NCI-H128 (cell line): ENCODE results near the gene KLHL29.

Experiments used
- DNase-seq: peaks from one replicate; lab custom pipeline; 2025; ENCODE audit not compliant: unreplicated experiment; lab: John Stamatoyannopoulos, UW

The KLHL29 gene

GRCh38 chr2:23605236-23605635 is 220.3 kb downstream of the KLHL29 start:
- no peak for DNase-seq

DNA sequence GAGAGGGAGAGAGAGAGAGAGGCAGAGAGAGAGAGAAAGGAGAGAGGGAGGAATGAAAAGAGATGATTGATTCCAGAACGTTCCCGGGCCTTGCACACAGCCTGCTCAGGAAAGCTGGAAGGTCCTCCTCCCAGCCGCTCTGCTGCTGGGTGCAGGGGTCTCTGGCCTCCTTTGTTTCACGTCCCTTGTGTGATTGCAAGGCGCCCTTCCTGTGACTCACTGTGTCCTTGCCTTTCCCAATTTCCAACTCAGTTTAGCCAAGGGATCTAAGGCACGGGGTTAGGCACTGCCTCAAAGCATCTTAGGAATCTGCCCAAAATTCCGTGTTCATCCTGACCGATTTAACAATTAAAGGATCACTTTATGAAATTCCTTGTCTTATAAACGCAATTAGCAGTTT is 221.2 kb downstream of the KLHL29 start:
- DNase-seq = no peak

GRCh38 chr2:23606968-23607367 is 222.0 kb downstream of the KLHL29 start:
- no peak for DNase-seq

DNA sequence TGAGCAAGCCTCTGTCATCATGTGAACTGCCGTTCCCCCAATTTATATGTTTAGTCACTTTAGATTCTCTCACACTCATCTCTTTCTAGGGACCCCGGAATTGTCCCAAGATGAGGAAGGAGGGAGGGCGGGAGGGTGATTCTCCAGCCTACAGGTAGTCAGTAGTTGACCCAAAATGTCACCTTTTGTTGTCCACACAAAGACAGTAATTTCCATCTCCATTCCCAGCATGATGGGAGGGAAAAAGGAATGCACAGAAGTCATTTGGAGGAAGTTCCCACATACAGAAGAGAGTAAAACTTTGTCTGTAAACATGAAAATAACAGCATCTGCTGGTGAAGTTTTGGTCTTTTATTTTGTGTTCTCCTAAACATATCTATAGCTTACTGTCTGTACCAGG is 222.9 kb downstream of the KLHL29 start:
- no peak for DNase-seq

DNA sequence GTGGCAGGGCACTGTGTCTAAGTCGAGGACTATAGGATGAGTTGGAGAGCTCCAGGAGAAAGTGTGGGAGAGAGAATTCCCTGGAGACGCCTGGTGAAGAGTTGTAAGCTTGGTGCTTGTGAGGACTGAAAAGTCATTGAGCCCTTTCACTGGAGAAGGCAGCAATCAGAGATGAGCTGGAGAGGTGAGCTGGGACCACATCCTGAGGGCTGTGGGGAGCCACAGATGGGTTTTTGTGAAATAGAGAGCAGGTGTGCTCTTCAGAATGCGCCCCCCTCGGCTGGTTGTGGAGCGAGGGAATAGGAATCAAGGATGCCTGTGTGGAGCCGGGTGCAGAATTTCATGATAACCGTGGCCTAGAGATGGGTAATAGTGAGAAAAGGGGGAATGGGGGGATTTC is 224.3 kb downstream of the KLHL29 start:
- no peak for DNase-seq

GRCh38 chr2:23611839-23612238 is 226.9 kb downstream of the KLHL29 start:
- DNase-seq = no peak

GRCh38 chr2:23614701-23615100 is 229.7 kb downstream of the KLHL29 start:
- DNase-seq = no peak

DNA sequence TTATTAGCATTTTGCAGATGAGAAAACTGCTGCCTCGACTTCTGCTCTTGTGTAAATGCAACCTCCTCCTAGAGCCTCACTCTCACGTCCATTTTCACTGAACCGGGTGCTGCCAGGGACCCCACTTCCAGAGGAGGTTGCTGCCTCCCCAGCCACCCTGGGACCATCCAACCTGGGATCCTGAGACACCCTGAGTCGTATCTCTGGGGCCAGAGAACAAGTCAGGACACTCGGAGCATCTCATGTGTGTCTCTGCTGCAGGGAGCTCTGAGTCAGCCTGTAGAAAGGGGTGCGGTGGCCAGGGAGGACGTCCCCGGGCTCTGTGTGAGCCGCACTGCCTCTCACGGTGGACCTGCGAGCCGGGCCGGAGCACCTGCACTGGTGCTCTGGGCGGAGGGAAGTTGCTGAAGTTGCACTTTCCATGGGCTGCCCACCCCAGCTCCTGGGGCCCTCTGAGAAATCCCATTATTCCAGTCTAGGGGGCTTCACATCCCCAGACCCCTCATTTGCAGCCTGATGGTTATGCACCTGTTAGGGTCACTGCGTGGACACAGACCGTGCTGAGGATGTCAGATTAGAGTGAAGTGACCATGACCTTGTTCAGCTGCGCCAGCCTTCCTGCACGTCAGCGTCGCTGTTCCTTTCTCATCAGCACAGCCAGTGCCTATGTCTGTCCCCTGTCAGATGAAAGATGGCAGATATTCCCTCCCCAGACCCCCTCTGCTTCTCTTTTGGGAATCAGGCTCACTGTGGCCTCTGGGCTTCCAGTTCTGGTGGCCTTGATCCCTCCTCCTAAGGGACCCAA is 230.4 kb downstream of the KLHL29 start:
- DNase-seq = no peak

- no peak for DNase-seq
Measured at GRCh38 chr2:23616630-23617029, 231.7 kb downstream of the KLHL29 start.

GRCh38 chr2:23617167-23617810 is 232.3 kb downstream of the KLHL29 start:
- no peak for DNase-seq

DNA sequence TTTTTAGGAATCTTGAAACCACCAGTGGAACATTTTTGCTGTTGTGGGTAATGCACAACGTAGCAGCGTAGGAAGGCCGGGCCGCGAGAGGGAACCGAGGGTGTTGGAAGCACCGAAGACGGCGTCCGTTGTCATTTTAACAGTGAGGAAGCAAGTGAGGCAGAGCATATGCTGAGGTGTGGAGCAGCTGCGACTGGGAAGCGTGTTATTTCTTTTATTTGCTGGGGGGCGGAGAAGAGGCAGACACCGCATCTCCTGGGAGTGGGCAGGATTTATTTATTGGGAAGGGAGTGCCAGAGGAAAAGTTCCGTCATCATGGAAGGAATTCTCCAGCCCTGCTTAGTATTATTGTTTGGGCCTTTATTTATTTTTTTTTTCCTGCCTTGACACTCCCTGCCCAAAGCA is 232.8 kb downstream of the KLHL29 start:
- no peak for DNase-seq

DNA sequence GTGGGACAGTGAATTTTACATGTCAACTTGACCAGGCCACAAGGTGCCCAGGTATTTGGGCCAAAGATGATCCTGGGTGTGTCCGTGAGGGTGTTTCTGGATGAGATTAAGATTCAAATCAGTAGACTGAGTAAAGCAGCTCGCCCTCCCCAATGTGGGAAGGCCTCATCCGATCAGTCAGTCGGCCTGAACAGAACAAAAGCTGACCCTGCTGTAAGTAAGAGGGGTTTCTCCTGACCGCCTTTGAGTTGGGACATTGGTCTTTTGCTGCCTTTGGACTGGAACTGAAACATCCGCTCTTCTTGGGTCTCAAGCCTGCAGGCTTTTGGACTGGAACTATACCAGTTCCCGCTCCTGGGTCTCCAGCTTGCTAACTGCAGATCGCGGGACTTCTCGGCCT is 233.3 kb downstream of the KLHL29 start:
- no peak for DNase-seq

DNA sequence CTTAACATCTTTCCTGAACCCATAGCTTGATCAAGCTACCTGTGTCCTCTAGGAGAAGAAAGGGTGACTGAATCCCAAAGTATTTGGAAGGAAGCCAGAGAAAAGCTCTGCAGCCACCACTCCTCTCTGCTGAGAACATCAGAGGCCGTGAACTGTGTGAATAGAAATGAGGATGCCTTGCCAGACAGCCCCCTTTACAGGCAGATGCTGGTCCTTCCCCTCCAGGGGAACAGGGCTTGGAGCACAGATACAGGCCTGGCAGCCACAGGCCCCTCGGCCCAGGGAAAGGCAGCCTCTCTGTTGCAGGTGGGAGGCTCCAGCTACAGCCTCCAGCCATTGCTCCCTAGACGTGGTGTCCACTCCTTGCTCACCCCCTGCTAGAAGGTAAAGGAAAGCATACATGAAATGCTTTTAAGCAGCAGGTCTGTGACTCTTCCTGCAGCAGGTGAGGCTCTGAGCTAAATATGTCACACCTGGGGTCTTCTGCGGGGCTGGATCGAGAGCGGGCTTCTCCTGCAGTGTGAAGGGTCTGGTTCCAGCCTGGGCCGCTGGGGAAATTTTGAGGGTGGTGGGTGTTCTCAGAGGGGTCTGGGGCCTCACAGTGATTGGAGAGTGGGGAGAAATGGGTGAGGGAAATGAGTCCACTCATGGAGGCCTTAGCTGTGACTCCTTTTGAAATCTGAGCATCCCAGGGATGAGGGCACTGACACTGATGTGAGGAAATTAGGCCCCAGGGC is 234.0 kb downstream of the KLHL29 start:
- no peak for DNase-seq

- DNase-seq = no peak
Measured at GRCh38 chr2:23619941-23620340, 235.0 kb downstream of the KLHL29 start.

DNA sequence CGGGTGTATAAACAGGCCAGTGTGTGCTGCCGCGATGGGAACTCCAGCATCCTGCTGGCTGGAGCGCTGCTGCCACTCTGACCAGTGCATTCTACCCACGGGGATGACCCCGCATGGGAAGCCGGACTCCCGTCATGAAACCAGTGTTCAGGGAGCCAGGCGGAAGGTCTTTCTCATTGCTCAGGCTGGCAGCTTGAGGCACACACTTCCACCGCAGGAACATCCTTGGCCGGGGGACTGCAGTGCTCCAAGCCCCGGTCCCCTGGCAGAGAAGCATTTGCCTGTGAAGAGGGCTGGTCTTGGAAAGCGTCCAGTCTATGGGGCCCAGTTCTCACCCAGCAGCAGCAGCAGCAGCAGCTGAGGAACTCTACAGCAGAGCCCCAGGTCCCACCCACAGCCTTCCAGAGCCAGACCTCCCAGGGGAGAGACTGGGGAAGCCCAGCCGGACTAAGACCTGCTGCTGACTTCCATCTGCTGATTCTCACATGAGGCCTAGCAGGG is 235.9 kb downstream of the KLHL29 start:
- DNase-seq = no peak

DNA sequence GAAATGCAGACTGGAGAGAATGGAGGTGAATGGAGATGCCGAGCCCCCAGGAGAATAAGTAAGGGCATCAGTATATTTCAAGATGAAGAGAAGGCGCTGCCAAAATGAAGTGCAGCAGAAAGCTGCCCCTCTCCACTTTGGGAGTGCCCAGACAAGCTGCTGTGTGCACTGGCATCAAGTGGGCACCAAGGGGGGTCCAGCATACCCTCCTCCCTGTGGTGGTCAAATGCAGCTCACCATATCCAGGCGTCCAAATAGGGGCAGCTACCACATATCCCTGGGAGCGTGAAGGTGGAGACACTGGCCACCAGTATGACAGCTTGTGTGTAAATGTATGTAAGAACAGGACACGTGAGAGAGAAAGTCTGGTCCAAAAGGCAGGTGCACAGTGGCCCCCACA is 236.6 kb downstream of the KLHL29 start:
- DNase-seq = no peak

DNA sequence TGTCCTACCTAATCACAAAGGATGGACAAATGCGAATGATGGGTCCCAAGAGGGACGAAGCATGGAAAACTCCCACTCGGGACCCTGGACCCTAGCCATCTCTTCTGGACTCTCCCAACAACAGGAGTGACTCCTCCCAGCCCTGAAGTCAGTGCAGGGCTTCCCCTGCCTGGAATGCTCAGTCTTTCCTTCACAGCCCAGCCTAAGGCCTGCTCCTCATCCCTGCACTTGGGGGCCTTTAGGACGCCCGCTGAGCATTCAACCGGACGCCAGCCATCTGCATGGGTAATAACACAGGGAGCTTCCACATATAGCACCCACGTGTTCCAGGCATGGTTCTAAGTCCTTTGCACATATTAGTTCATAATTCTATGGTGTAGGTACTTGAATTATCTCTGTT is 237.5 kb downstream of the KLHL29 start:
- DNase-seq = no peak

DNA sequence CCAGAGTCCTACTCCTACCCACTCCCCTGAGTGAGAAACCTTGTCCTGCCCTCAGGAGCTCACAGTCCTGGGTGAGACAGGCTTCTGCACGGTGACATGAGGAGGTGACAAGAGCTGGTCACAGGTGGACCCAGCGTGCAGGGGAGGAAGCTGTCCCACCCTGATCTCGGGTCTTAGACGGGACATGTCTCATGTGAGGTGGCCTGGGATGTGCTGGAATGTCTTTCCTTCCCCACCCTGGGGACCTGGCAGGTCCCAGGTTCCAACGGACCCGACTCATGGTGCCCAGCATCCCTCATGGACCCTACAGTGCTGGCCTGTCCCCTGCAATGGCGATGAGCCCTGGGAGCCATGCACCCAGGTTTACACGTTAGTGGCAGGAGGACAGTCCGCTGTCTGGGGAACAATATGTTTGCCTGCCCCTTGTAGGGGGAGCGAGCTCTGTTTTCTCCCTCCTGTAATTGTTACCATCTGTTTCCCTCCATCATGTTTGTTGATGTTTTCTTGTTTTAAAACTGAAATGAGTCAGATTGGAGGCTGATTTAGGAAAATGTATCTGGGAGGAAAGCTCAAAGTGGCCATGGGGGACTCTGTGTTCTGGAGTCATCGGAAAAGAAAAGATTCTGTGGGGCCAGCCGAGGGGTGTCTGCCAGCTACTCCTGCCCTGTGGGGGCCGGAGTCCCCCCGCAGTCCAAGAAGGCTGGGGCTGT is 238.1 kb downstream of the KLHL29 start:
- DNase-seq = no peak

DNA sequence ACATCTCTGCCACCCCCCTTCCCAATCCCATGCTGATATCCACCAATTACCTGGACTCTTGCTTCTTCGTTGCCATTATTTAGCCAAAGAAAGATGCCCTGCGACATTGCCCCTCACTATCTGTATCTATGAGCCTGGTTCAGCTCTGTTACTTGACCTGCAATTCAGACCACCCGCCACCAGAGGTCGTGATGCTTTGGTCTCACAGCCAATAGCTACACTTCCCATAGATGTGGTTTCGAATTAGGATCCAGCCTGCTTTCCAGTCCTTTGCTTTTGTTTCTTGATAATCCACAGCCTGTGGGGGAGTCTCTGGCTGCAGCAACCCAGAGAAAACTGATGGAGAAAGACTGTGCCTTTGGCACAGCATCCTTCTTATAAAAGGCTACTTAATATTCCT is 239.4 kb downstream of the KLHL29 start:
- DNase-seq = no peak

DNA sequence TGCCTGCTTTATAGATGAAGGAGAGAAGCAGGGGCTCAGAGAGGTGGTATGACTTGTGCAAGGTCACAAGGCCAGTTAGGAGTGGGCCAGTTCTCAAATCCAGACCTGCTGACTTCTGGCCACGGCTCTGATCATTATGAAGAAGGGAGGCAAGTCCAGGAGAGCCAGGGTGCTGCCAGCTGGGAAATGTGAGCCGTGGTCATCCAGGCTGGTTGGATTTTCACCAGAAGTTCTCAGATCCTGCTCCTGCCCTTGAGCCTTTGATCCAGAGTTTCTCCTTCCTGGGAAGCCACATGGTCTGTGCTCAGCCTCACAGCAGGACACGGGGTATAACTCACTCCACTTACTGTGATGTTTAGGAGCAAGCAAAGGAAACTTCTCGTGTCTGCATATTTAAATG is 239.9 kb downstream of the KLHL29 start:
- no peak for DNase-seq

DNA sequence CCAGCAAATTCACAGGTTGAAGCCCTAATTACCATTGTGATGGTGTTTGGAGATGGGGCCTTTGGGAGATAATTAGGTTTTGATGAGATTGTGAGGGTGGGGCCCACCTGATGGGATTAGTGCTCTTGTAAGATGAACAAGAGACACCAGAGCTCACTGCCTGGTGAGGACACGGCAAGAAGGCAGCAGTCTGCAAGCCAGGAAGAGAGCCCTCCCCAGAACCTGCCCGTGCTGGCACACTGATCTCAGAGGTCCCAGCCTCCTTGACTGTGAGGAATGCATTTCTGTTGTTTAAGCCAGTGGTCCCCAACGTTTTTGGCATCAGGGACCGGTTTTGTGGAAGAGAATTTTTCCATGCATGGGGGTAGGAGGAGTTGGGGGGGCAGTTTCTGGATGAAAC is 240.7 kb downstream of the KLHL29 start:
- no peak for DNase-seq
